Type B pancreatic cell (in vitro differentiated cells): ENCODE data around the gene B4GALT4. TPM values are rescaled to one million over a fixed set of nuclear protein-coding genes. Genes with fewer than 3 reads are reported as not detected.
"Not testable (repeated sequence)": the region's sequence is repeated elsewhere in the genome, so short reads cannot be mapped to it uniquely, and the experiment has no call there.

Experiments
- DNase-seq: peaks from one replicate; pipeline ENCODE4 v3.0.0; 2021; ENCODE audit warnings: mixed read lengths; ENCODE audit not compliant: unreplicated experiment; ENCODE audit errors: extremely low spot score
- H3K27ac Mint-ChIP-seq: 2 replicates; pipeline ENCODE4 v1.8.0; 2021; ENCODE audit warnings: mild to moderate bottlenecking, mixed read lengths
- H3K27me3 Mint-ChIP-seq: 2 replicates; pipeline ENCODE4 v1.8.0; 2021; ENCODE audit warnings: mixed read lengths
- H3K36me3 Mint-ChIP-seq: 2 replicates; pipeline ENCODE4 v1.8.0; 2021; ENCODE audit warnings: mixed read lengths
- H3K4me1 Mint-ChIP-seq: one replicate; pipeline ENCODE4 v1.8.0; 2021; ENCODE audit warnings: mixed read lengths; ENCODE audit not compliant: unreplicated experiment
- H3K4me3 Mint-ChIP-seq: 2 replicates; pipeline ENCODE4 v1.8.0; 2021; ENCODE audit warnings: mild to moderate bottlenecking, mixed read lengths
- H3K9me3 Mint-ChIP-seq: 2 replicates; pipeline ENCODE4 v1.8.0; 2021; ENCODE audit warnings: mixed read lengths
- total RNA-seq: library from RNA; stranded (reverse); gene quantifications from 2 replicates; pipeline ENCODE4 v1.2.1, GENCODE V29; 2021; ENCODE audit warnings: low replicate concordance
- TF ChIP-seq, protein P1 (sequence below): fragments of 200-600 bp; sonication (generic); conservative IDR thresholded peaks from 2 replicates; pipeline ENCODE4 v1.5.0; 2021; ENCODE audit warnings: antibody characterized with exemption, mild to moderate bottlenecking

B4GALT4 gene
- total RNA-seq, 1 donor from 2014 or later = 23.9 TPM

DNA sequence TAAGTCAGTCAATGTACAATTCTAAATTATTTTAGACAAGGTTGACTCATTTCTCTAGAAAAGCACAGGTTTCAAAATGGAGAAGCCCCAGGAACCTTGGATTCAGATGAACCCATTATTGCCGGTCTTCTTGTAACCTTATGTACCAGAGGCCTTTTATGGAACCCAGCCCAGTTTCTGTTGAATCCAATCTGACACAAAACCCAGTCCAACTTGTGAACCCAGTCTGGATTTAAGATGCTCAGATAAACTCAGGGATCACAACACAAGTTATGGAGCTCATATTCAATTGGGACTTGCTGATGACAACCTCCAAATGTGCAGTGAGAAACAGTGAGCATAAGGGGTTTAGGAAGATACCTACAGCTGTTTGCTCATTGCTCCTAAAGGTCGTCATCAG lies 16.4 kb upstream of the B4GALT4 start:
- H3K4me1 Mint-ChIP-seq = peaks cover 11% of the 10 kb centered on the region
- peaks cover 7% of the 10 kb centered on the region for H3K9me3 Mint-ChIP-seq
- H3K27me3 Mint-ChIP-seq = no peaks in the 10 kb centered on the region
- H3K27ac Mint-ChIP-seq = peak overlapping the region; percentile 98
- TF ChIP-seq, protein P1, sequence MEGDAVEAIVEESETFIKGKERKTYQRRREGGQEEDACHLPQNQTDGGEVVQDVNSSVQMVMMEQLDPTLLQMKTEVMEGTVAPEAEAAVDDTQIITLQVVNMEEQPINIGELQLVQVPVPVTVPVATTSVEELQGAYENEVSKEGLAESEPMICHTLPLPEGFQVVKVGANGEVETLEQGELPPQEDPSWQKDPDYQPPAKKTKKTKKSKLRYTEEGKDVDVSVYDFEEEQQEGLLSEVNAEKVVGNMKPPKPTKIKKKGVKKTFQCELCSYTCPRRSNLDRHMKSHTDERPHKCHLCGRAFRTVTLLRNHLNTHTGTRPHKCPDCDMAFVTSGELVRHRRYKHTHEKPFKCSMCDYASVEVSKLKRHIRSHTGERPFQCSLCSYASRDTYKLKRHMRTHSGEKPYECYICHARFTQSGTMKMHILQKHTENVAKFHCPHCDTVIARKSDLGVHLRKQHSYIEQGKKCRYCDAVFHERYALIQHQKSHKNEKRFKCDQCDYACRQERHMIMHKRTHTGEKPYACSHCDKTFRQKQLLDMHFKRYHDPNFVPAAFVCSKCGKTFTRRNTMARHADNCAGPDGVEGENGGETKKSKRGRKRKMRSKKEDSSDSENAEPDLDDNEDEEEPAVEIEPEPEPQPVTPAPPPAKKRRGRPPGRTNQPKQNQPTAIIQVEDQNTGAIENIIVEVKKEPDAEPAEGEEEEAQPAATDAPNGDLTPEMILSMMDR = no peak
- no peak for DNase-seq
- H3K36me3 Mint-ChIP-seq = no peaks in the 10 kb centered on the region
- peak overlapping the region; percentile 60 for H3K4me3 Mint-ChIP-seq

DNA sequence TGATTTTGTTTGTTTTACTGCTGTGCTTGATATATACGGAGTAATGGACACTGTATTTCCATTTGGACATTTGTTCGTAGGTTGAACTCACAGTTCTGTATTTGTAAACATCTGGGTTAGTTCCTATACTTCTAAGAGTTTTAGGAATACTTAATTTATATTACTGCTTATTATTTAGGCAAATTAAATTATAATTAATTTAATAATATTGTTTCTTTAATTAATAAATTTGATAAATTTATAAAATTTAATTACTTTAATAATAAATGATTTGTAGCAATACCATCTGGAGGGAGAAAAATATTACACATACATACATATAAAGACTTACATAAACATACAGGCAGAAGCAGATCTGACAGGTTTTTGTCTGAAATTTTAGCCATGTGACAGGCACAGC lies 14.5 kb upstream of the B4GALT4 start:
- no peak overlapping the region for H3K27ac Mint-ChIP-seq
- no peak for DNase-seq
- H3K4me1 Mint-ChIP-seq = peaks cover 11% of the 10 kb centered on the region
- no peaks in the 10 kb centered on the region for H3K36me3 Mint-ChIP-seq
- TF ChIP-seq, protein P1 = no peak
- no peak overlapping the region for H3K4me3 Mint-ChIP-seq
- no peaks in the 10 kb centered on the region for H3K27me3 Mint-ChIP-seq
- peaks cover 7% of the 10 kb centered on the region for H3K9me3 Mint-ChIP-seq

DNA sequence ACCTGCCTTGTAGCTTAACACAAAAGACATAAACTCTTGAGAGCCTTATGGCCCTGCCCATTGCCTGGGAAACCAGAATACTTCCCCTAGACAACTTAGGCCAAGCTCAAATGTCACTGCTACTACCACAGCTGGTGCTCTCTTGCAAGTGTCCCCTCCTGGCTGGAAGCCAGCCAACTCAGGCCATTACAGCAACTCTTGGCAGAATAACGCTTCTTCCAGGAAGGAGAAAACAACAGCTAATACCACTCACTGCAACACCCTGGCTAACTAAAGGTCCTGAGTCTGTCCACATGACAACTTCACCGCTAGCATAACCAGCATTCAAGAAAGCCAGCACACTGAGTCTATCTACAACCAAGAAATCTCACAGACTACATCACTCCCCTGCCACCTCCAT lies 5.1 kb upstream of the B4GALT4 start:
- no peaks in the 10 kb centered on the region for H3K36me3 Mint-ChIP-seq
- TF ChIP-seq, protein P1 = no peak
- no peaks in the 10 kb centered on the region for H3K4me1 Mint-ChIP-seq
- no peak overlapping the region for H3K27ac Mint-ChIP-seq
- peaks cover 5% of the 10 kb centered on the region for H3K9me3 Mint-ChIP-seq
- H3K27me3 Mint-ChIP-seq = no peaks in the 10 kb centered on the region
- H3K4me3 Mint-ChIP-seq = no peak overlapping the region
- DNase-seq = no peak

DNA sequence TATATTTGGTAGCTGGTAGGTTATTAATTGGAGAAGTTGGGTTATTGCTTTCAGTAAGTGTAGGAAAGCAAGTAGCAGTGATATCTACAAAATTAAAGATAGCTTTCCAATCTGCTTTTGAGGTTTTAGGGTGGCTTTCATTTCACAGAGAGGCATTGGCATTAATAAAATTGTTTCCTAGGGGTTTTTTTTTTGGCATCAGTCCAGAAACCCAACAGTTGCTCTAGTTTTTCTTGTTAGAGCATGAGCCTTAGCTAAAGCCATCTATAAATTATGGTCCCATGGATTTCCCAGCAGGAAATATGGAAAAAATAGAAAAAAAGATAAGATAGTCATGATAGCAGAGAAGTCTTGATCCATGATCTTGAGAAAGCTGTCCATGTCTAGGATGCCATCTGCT lies 3.0 kb upstream of the B4GALT4 start:
- H3K9me3 Mint-ChIP-seq = no peaks in the 10 kb centered on the region

DNA sequence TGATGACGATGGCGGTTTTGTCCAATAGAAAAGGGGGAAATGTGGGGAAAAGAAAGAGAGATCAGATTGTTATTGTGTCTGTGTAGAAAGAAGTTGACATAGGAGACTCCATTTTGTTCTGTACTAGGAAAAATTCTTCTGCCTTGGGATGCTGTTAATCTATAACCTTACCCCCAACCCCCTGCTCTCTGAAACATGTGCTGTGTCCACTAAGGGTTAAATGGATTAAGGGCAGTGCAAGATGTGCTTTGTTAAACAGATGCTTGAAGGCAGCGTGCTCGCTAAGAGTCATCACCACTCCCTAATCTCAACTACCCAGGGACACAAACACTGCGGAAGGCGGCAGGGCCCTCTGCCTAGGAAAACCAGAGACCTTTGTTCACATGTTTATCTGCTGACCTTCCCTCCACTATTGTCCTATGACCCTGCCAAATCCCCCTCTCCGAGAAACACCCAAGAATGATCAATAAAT lies 2.4 kb upstream of the B4GALT4 start:
- not testable (repeated sequence) for H3K36me3 Mint-ChIP-seq, H3K4me1 Mint-ChIP-seq, H3K9me3 Mint-ChIP-seq, H3K27ac Mint-ChIP-seq, H3K4me3 Mint-ChIP-seq, DNase-seq, H3K27me3 Mint-ChIP-seq

More for the DNA sequence above, 3.0 kb upstream of the B4GALT4 start:
- no peak for DNase-seq
- Mint-ChIP-seq H3K4me1 (peaks cover 9% of the 10 kb centered on the region), H3K4me3 (no peak overlapping the region), H3K27me3 (no peaks in the 10 kb centered on the region), H3K27ac (no peak overlapping the region), H3K36me3 (no peaks in the 10 kb centered on the region)
- TF ChIP-seq, protein P1 = no peak

DNA sequence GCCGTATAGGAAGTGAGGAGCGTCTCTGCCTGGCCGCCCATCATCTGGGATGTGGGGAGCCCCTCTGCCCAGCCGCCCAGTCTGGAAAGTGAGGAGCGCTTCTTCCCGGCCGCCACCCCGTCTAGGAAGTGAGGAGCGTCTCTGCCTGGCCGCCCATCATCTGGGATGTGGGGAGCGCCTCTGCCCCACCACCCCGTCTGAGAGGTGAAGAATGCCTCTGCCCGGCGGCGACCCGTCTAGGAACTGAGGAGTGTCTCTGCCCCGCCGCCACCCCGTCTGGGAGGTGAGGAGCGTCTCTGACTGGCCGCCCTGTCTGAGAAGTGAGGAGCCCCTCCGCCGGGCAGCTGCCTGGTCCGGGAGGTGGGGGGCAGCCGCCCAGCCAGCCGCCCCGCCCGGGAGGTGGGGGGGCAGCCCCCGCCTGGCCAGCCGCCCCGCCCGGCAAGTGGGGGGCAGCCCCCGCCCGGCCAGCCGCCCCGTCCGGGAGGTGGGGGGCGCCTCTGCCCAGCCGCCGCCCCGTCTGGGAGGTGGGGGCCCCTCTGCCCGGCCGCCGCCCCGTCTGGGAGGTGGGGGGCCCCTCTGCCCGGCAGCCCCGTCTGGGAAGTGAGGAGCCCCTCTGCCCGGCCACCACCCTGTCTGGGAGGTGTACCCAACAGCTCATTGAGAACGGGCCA lies 1.8 kb upstream of the B4GALT4 start:
- not testable (repeated sequence) for H3K27ac Mint-ChIP-seq, DNase-seq, H3K9me3 Mint-ChIP-seq, H3K36me3 Mint-ChIP-seq, H3K27me3 Mint-ChIP-seq, H3K4me1 Mint-ChIP-seq
- peak overlapping the region; percentile 14 for H3K4me3 Mint-ChIP-seq
